HS-27A (cell line): Measurements from ENCODE around the gene RAPGEF1.

Experiments used
- DNase-seq: peaks from one replicate; pipeline ENCODE4 v3.0.0-alpha.2; 2012; ENCODE audit warnings: low read depth, missing footprints

RAPGEF1 gene

GRCh38 chr9:131707733-131708157 lies 32.1 kb downstream of the RAPGEF1 start:
- DNase-seq: no peak

GRCh38 chr9:131707050-131707449 lies 32.8 kb downstream of the RAPGEF1 start:
- no peak for DNase-seq

GRCh38 chr9:131706608-131706970 lies 33.3 kb downstream of the RAPGEF1 start:
- no peak for DNase-seq

- DNase-seq: no peak
Measured at GRCh38 chr9:131704988-131705387, 34.9 kb downstream of the RAPGEF1 start.

GRCh38 chr9:131704141-131704983 lies 35.5 kb downstream of the RAPGEF1 start:
- DNase-seq: no peak

GRCh38 chr9:131703697-131704096 lies 36.2 kb downstream of the RAPGEF1 start:
- DNase-seq: no peak

- no peak for DNase-seq
Measured at GRCh38 chr9:131702911-131703310, 37.0 kb downstream of the RAPGEF1 start.

- DNase-seq: no peak
Measured at GRCh38 chr9:131701789-131702337, 38.0 kb downstream of the RAPGEF1 start.

GRCh38 chr9:131701436-131701781 lies 38.5 kb downstream of the RAPGEF1 start:
- no peak for DNase-seq

- DNase-seq: no peak
Measured at GRCh38 chr9:131700765-131701435, 39.0 kb downstream of the RAPGEF1 start.

- no peak for DNase-seq
Measured at GRCh38 chr9:131700076-131700475, 39.8 kb downstream of the RAPGEF1 start.

GRCh38 chr9:131698618-131698985 lies 41.3 kb downstream of the RAPGEF1 start:
- no peak for DNase-seq

GRCh38 chr9:131697908-131698617 lies 41.8 kb downstream of the RAPGEF1 start:
- no peak for DNase-seq

GRCh38 chr9:131697097-131697496 lies 42.8 kb downstream of the RAPGEF1 start:
- no peak for DNase-seq

GRCh38 chr9:131695836-131696460 lies 43.9 kb downstream of the RAPGEF1 start:
- DNase-seq: no peak

GRCh38 chr9:131695366-131695765 lies 44.5 kb downstream of the RAPGEF1 start:
- DNase-seq: no peak

- DNase-seq: no peak
Measured at GRCh38 chr9:131693651-131694597, 46.0 kb downstream of the RAPGEF1 start.

GRCh38 chr9:131692612-131693562 lies 47.0 kb downstream of the RAPGEF1 start:
- no peak for DNase-seq

- DNase-seq: no peak
Measured at GRCh38 chr9:131691969-131692611, 47.8 kb downstream of the RAPGEF1 start.
